GM21528 (cell line): ENCODE data around the gene CRYBA1.
"Not testable (repeated sequence)": the region's sequence is repeated elsewhere in the genome, so short reads cannot be mapped to it uniquely, and the experiment has no call there.

ENCODE experiments used
- ATAC-seq: cut with Tn5 transposase; IDR thresholded peaks from one replicate; pipeline ENCODE4 v1.9.1; 2021; ENCODE audit warnings: mild to moderate bottlenecking, moderate library complexity; ENCODE audit not compliant: unreplicated experiment, low FRiP score

The CRYBA1 gene

GRCh38 chr17:29237476-29238132 is 9.1 kb upstream of the CRYBA1 start:
- no peak for ATAC-seq

DNA sequence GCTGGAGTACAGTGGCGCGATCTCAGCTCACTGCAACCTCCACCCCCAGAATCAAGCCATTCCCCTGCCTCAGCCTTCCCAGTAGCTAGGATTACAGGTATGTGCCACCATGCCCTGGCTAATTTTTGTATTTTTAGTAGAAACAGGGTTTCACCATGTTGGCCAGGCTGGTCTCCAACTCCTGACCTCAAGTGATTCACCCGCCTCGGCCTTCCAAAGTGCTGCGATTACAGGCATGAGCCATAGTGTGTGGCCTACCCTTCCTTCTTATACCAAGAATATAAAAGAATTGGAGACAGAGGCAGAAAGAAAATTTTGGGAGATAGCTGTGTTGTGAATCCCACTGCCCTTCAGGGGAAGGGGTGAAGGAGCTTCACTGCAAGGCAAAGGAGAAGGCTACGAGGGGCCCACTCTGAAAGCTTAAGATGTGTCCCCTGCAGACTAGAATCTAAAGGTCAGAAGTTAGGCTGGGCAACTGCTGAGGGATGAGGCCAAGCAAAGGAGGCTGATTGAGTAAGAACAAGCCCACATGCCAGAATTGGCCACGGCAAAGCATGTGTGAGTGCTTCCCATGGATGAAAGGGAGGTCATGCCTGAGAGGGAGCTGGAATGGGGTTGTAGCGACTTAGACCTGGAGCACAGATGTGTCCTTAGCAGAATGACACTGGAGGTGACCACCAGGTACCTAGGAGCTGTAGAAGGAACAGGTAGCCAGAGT is 8.4 kb upstream of the CRYBA1 start:
- no peak for ATAC-seq

DNA sequence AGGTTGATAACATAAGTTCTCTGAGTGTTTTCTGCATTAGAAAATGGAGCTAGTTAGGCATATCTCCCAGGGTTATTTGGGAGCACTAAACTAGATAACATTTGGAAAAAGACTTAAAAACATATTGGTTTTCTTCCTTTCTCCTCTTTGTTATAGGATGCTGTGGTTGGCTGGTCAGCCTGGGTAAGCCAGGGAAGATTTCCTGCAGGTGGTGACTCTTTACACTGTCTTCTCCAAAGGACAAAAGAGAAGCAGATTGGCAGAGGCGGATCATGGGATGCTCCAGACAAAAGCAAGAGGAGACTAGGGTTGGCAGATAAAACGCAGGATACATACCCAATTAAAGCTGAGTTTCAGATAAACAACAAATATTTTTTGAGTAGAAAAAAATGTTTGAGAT is 6.2 kb upstream of the CRYBA1 start:
- ATAC-seq: no peak

DNA sequence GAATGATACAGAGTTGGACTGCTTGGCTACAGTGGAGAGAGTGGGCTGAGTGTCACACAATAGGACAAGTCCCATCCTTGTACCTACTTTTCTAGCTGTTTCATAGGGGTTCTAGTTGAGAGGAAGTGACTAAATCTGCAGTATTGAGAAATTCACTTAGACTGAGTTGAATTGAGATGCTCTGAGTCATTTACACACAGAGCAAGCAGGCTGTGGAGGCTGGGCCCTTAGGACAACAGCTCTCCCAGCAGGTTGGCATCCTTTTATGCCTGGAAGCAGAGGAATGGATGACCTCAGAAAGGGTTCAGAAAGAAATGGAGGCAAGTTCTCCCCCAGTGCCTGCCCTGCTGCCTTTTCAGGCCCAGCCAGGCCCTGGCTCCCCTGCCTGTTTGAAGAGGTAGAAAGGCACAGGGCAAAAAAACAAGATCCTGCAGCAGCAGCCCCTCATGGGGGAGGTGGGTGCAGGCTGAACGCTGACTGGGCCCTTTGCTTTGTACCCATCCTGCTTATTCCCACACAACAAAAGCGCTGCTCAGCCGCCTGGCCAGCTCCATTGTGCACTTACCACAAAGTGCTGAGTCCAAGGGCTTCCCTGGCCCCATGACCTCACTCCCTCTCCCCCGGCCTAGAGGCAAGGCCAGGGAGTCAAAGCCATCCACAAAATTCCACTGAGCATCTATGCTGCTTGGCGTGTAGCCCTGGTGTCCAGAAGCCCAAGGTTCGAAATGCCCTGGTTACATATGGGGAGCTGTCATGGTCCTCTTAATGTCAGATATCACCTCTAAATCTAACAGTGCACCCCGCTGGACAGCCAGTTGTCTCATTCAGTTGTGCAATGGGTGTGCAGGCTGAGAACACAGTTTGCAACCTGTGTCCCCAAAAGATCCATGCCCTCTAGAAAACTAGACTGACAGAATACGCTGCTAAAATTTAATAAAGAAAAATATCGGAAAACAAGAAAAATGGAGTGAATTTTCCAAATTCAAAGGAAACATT is 5.4 kb upstream of the CRYBA1 start:
- no peak for ATAC-seq

DNA sequence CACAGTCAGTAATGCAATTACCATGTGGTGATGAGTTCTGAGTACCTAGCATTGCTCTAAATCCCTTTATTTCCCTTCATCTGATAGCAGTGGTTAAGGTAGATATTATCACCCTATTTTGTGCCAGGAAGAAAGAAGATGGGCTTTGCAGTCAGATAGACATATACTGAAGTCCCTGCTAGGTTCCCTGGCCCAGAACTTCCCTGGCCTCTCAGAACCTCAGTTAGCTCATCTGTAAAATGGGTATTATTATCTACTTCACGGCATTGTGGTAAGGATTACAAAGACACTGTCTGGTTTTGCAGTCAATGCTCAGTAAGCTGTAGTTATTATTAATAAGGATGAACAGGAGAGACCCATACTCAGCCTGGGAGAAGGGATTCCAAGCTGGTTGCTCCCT is 4.6 kb upstream of the CRYBA1 start:
- ATAC-seq: no peak

DNA sequence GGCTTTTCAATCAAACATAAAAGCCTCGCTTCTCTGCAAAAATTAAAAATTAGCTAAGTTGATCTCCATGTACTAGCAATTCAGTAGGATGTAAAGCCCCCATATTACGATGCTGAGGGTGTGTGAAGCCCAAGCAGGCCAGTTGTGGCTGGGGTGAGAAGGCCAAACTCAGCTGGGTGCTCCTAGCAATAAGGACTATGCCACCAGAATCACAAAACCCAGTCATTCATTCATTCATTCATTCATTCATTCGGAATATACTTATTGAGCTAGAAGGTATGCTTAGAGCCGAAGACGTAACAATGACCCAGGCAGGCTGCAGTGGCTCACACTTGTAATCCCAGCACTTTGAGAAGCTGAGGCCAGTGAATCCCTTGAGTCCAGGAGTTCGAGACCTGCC is 3.9 kb upstream of the CRYBA1 start:
- no peak for ATAC-seq

DNA sequence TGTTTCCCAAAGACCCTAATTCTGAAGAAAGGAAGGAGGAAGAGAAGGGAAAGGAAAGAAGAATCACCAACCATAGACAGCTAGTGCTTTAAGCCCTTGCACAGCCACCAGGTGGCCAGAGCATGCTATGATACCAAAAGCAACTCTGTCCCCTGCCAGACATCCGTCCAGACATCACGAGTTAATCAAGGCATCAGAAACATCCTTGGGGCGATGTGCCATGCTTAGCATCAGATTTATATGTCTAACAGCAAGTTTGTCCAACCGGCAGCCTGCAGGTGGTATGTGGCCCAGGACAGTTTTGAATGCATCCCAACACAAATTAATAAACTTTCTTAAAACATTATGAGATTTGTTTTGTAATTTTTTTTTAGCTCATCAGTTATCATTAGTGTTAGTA is 2.9 kb upstream of the CRYBA1 start:
- no peak for ATAC-seq

GRCh38 chr17:29245401-29245800 is 1.3 kb upstream of the CRYBA1 start:
- no peak for ATAC-seq

DNA sequence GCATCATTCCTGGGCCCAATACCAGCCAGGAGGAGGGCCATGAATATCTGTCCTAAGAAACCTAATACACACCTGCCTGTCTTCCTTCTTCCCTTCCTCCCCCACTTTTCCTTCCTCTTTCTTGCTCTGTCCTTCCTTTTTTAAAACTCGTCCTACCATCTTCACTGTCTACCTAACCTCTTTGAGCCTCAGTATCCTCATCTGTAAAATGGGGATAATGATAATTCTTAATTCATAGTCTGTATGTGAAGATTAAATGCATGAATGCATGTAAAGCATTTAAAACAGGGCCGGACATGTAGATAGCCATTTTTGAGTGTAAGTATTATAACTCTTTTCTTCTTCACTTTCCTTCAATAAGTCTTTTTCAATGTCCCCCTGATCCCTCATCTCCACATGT is 560 bp downstream of the CRYBA1 start:
- ATAC-seq: no peak

- ATAC-seq: no peak
These were observed 2.2 kb downstream of the CRYBA1 start for GRCh38 chr17:29248845-29249244.

DNA sequence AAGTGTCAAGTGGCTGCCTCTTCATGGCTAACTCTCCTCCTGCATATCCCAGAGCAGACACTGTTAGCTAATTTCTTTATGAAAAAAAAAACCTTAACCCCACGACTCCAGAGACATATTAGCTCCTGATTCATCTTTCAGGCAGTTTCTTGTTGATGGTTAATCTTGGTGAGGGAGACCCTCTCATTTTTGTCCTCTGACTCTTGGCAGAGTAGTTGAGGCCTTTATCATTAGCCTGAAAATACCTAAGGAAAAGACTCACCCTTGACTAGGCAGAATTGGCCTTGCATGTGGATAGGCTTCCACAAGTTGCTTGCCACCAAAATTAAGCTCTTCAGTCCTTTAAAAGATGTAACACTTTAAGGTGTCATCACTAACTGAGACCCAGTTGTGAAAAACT is 4.0 kb downstream of the CRYBA1 start:
- no peak for ATAC-seq

DNA sequence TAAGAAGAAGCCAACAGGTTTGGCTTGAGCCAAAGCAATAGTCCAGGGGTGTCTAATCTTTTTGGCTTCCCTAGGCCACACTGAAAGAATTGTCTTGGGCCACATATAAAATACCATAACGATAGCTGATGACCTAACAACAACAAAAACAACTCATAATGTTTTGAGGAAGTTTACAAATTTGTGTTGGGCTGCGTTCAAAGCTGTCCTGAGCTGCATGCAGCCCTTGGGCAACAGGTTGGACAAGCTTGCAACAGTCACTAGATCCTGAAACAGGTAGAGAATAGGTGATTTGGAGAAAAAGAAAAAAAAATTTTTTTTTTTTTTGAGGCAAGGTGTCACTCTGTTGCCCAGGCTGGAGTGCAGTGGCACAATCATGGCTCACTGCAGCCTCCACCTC is 4.5 kb downstream of the CRYBA1 start:
- ATAC-seq: no peak

- no peak for ATAC-seq
These were observed 5.6 kb downstream of the CRYBA1 start for GRCh38 chr17:29252101-29252791.

DNA sequence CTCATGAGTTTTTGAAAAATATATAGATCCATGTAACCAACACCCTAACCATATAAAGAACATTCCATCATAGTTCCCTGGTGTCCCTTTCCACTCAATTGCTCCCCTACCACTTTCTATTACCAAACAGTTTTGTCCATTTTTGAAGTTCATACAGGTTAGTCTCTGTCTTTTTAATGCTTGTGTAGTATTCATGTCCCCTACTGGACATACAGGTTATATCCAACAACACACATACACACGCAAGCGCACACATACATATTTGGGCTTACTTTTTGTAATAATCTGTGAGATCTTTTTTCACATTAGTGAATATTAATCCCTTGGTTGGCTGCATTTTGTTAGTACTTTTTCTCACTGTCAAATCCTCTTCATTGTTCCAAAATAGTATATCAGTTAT is 6.4 kb downstream of the CRYBA1 start:
- no peak for ATAC-seq

GRCh38 chr17:29255926-29256522 is 9.4 kb downstream of the CRYBA1 start:
- no peak for ATAC-seq

DNA sequence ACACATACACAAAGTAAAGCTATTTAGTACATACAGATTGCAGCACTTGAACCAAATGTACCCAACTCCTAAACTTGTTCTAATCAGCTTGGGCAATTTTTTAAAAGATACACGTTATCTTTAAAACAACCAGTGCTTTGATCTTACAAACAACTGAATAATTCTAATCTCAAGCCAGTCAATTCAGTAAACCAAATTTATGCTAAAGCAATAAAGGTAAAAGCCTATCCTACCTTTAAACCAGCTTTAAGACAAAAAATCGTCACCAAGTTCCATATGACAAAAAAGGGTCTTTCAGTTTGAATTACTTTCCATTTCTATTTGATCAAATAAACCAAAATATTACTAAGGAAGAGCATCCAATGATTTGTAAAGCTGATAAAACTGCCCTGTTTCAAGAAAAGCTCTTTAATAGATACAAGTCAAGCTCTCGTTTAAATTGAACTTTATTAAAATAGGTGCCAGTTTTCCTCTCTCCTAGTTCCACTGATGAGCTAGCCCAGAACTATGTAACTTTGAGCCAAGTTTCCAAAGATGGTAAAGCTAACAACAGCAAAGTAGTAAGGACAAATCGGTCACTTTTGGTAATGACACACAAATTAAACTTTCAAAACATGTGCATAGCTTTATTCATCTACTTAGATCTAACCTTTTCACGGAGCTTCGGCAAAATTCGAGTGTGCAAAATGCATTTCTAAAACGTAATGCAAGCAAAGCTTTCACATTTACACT is 10.2 kb downstream of the CRYBA1 start:
- no peak for ATAC-seq

DNA sequence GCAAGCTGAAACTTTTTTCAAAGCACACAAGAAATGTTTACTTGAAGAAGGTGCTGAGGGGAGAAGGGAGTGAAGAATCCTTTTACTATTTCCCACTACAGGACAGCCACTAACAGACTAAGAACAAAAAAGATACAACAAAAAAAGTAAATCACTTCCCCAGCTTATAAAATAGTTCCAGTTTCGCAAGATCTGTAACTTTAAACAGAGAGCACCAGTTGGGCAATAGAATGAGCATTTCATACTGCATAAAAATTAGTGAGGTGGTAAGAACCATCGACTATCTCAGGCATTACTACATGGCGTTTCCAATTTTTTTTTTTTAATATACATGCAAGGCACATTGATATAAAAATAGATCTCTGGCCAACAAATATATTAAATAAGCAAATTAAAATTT is 11.1 kb downstream of the CRYBA1 start:
- ATAC-seq: no peak

- no peak for ATAC-seq
These were observed 17.3 kb downstream of the CRYBA1 start for GRCh38 chr17:29263916-29264315.

- ATAC-seq: not testable (repeated sequence)
These were observed 25.3 kb downstream of the CRYBA1 start for GRCh38 chr17:29271980-29272379.

GRCh38 chr17:29273924-29274323 is 27.3 kb downstream of the CRYBA1 start:
- ATAC-seq: no peak
